IMR-90 (cell line): ENCODE results near the gene OR5A1. TPM values are rescaled to one million over a fixed set of nuclear protein-coding genes. Genes with fewer than 3 reads are reported as not detected.

Experiments used
- ATAC-seq: fragments of 200-7000 bp; cut with Tn5 transposase; 2 replicates; pipeline ENCODE4 v1.9.1; 2020; ENCODE audit warnings: low read depth, mild to moderate bottlenecking, moderate library complexity
- BruUV-seq: library from RNA; stranded (reverse); fragments of 400-500 nt; replicated peaks from 2 replicates; lab custom pipeline; 2021; lab: Mats Ljungman, UMichigan
- CTCF ChIA-PET: fragments of 300-600 bp; formaldehyde crosslinking; extraction: SDS; loops from one replicate; lab custom pipeline; 2021; ENCODE audit warnings: antibody characterized with exemption; lab: Yijun Ruan, JAX
- POLR2A ChIA-PET: fragments of 300-600 bp; sonication (Branson Sonifier 250); formaldehyde crosslinking; loops from one replicate; lab custom pipeline; 2022; ENCODE audit warnings: antibody characterized with exemption; ENCODE audit not compliant: unreplicated experiment; lab: Charles Lee
- DNase-seq: peaks from one replicate; pipeline ENCODE4 v3.0.0; 2013
- H2AFZ ChIP-seq: replicated peaks from 2 replicates; pipeline ENCODE3; 2013; ENCODE audit warnings: low read length, mild to moderate bottlenecking; ENCODE audit not compliant: poor library complexity
- H2AK5ac ChIP-seq: 2 replicates; pipeline ENCODE4 v1.6.1; 2013; ENCODE audit warnings: low read depth, low read length, inconsistent platforms
- H2AK9ac ChIP-seq: replicated peaks from 2 replicates; pipeline ENCODE3; 2013; ENCODE audit warnings: mild to moderate bottlenecking, low read depth, low read length, moderate library complexity; ENCODE audit not compliant: poor library complexity
- H2BK120ac ChIP-seq: 2 replicates; pipeline ENCODE4 v1.6.1; 2013; ENCODE audit warnings: low read depth, low read length, inconsistent platforms
- H2BK15ac ChIP-seq: 3 replicates; pipeline ENCODE4 v1.6.1; 2013; ENCODE audit warnings: low read depth, low read length, inconsistent platforms
- H2BK20ac ChIP-seq: 2 replicates; pipeline ENCODE4 v1.6.1; 2013; ENCODE audit warnings: low read depth, mild to moderate bottlenecking, inconsistent platforms, low read length, moderate library complexity
- H2BK5ac ChIP-seq: 2 replicates; pipeline ENCODE4 v1.6.1; 2013; ENCODE audit warnings: mild to moderate bottlenecking, low read depth, low read length, inconsistent platforms; ENCODE audit not compliant: poor library complexity, severe bottlenecking
- H3K14ac ChIP-seq: replicated peaks from 2 replicates; pipeline ENCODE4 v1.6.1; 2013; ENCODE audit warnings: low read depth, low read length, inconsistent platforms
- H3K18ac ChIP-seq: 2 replicates; pipeline ENCODE4 v1.6.1; 2013; ENCODE audit warnings: low read depth, low read length, control low read depth
- H3K23ac ChIP-seq: 2 replicates; pipeline ENCODE4 v1.6.1; 2013; ENCODE audit warnings: low read depth, low read length, inconsistent platforms
- H3K27ac ChIP-seq: 2 replicates; pipeline ENCODE4 v1.5.1; 2013; ENCODE audit warnings: mild to moderate bottlenecking, control low read depth, low read length; ENCODE audit not compliant: insufficient read depth
- H3K27me3 ChIP-seq: 2 replicates; pipeline ENCODE4 v1.6.1; 2013; ENCODE audit warnings: low read length; ENCODE audit not compliant: control insufficient read depth, insufficient read depth
- H3K36me3 ChIP-seq: 2 replicates; pipeline ENCODE4 v1.6.1; 2013; ENCODE audit warnings: low read length, mixed read lengths; ENCODE audit not compliant: control insufficient read depth, insufficient read depth
- H3K4ac ChIP-seq: 2 replicates; pipeline ENCODE4 v1.6.1; 2013; ENCODE audit warnings: low read depth, low read length, inconsistent platforms
- H3K4me1 ChIP-seq: 2 replicates; pipeline ENCODE4 v1.6.1; 2013; ENCODE audit warnings: low read length, mixed read lengths; ENCODE audit not compliant: control insufficient read depth, insufficient read depth
- H3K4me2 ChIP-seq: 2 replicates; pipeline ENCODE4 v1.6.1; 2013; ENCODE audit warnings: low read depth, mild to moderate bottlenecking, control low read depth, low read length, moderate library complexity
- H3K4me3 ChIP-seq: 2 replicates; pipeline ENCODE4 v1.5.1; 2013; ENCODE audit warnings: low read depth, mild to moderate bottlenecking, control low read depth, low read length, moderate library complexity; ENCODE audit not compliant: insufficient read depth
- H3K56ac ChIP-seq: 2 replicates; pipeline ENCODE4 v1.6.1; 2013; ENCODE audit warnings: low read length, inconsistent platforms; ENCODE audit not compliant: insufficient read depth; ENCODE audit errors: extremely low read depth
- H3K79me1 ChIP-seq, 2 experiments: 2 replicates each; pipeline ENCODE4 v1.6.1; 2013; ENCODE audit warnings: low read length in 2 of 2, inconsistent platforms in 1 of 2, low read depth in 1 of 2
- H3K9ac ChIP-seq: 2 replicates; pipeline ENCODE4 v1.6.1; 2013; ENCODE audit warnings: low read depth, low read length, control low read depth
- H3K9me1 ChIP-seq: 2 replicates; pipeline ENCODE4 v1.6.1; 2013; ENCODE audit warnings: low read length, inconsistent platforms; ENCODE audit not compliant: insufficient read depth
- H3K9me3 ChIP-seq: 2 replicates; pipeline ENCODE4 v1.6.1; 2013; ENCODE audit warnings: low read length; ENCODE audit not compliant: control insufficient read depth, insufficient read depth
- H4K20me1 ChIP-seq: 2 replicates; pipeline ENCODE4 v1.6.1; 2013; ENCODE audit warnings: low read length, inconsistent platforms; ENCODE audit not compliant: insufficient read depth
- H4K5ac ChIP-seq: 2 replicates; pipeline ENCODE4 v1.6.1; 2013; ENCODE audit warnings: mild to moderate bottlenecking, low read depth, low read length, control low read depth
- H4K8ac ChIP-seq, 2 experiments: 2 replicates each; pipeline ENCODE4 v1.6.1; 2013; ENCODE audit warnings: low read depth in 2 of 2, low read length in 2 of 2, control low read depth in 1 of 2, inconsistent platforms in 1 of 2
- H4K91ac ChIP-seq: 2 replicates; pipeline ENCODE4 v1.6.1; 2013; ENCODE audit warnings: low read depth, low read length, inconsistent platforms; ENCODE audit not compliant: insufficient read depth
- CEBPB ChIP-seq: IDR thresholded peaks from 2 replicates; pipeline ENCODE4 v1.6.1; 2012; ENCODE audit warnings: low read depth, low read length, improper control_type of control experiment
- CHD1 ChIP-seq: IDR thresholded peaks from 2 replicates; pipeline ENCODE4 v1.6.1; 2012; ENCODE audit warnings: low read depth, low read length, improper control_type of control experiment
- CTCF ChIP-seq: conservative IDR thresholded peaks from 2 replicates; pipeline ENCODE4 v1.5.1; 2012; ENCODE audit warnings: mild to moderate bottlenecking, low read depth, low read length, improper control_type of control experiment
- ELK1 ChIP-seq: fragments of 150-350 bp; IDR thresholded peaks from 2 replicates; pipeline ENCODE4 v1.6.1; 2016; ENCODE audit warnings: low read depth, mild to moderate bottlenecking, low read length, moderate library complexity, borderline replicate concordance
- FOS ChIP-seq: fragments of 150-350 bp; IDR thresholded peaks from 2 replicates; pipeline ENCODE4 v1.6.1; 2016; ENCODE audit warnings: low read depth, low read length
- MAZ ChIP-seq: IDR thresholded peaks from 2 replicates; pipeline ENCODE4 v1.6.1; 2012; ENCODE audit warnings: low read depth, mild to moderate bottlenecking, low read length, improper control_type of control experiment, moderate library complexity, borderline replicate concordance
- POLR2A ChIP-seq: IDR thresholded peaks from 2 replicates; pipeline ENCODE4 v1.6.1; 2012; ENCODE audit warnings: mild to moderate bottlenecking, low read depth, low read length
- RFX5 ChIP-seq: IDR thresholded peaks from 2 replicates; pipeline ENCODE4 v1.8.0; 2012; ENCODE audit warnings: low read depth, mild to moderate bottlenecking, low read length, moderate library complexity
- WGBS, 2 experiments: methylation state at CpG; one replicate each; pipeline versions ENCODE4 v1.1.5 to v1.1.7; 2013; ENCODE audit warnings: missing lambda C conversion rate in 2 of 2; ENCODE audit not compliant: insufficient read length in 1 of 2; ENCODE audit errors: extremely low coverage in 2 of 2; 5-methylcytosine and 5-hydroxymethylcytosine counted together
- dilution Hi-C: fragments of 300-500 bp; cut with HindIII; formaldehyde crosslinking; loops from one replicate; pipeline ENCODE4 v1.14.3; 2018; ENCODE audit warnings: low sequenced_read_pairs; ENCODE audit not compliant: unreplicated experiment
- in situ Hi-C: fragments of 300-500 bp; cut with MboI; formaldehyde crosslinking; loops from 3 replicates; pipeline ENCODE4 v1.14.3; 2019; ENCODE audit warnings: low sequenced_read_pairs, inconsistent platforms, mixed read lengths
- intact Hi-C: fragments of 100-400 bp; cut with micrococcal nuclease; formaldehyde crosslinking; loops from 2 replicates; pipeline ENCODE4 v1.10.0; 2022
- polyA plus RNA-seq, 3 experiments: library from polyadenylated mRNA; depleted of rRNA; stranded (reverse); fragments of >200 nt; gene quantifications; 2 replicates each; pipeline ENCODE4 v1.2.3, GENCODE V29; 2012; ENCODE audit warnings: low replicate concordance in 1 of 3
- total RNA-seq: library from RNA; depleted of rRNA; stranded (reverse); fragments of >200 nt; gene quantifications from 2 replicates; pipeline ENCODE4 v1.2.3, GENCODE V29; 2012

The OR5A1 gene
- total and polyA plus RNA-seq, 2 of the 4 experiments (the other 2 are of a cell fraction) = not detected

GRCh38 chr11:59418156-59418555 lies 18.1 kb upstream of the OR5A1 start:
- Histone ChIP-seq H3K4me2 (no peak overlapping the region), H3K4ac (no peak overlapping the region), H3K56ac (no peak overlapping the region), H2AFZ (no peak overlapping the region), H2AK9ac (no peak overlapping the region), H2BK120ac (no peak overlapping the region), H3K4me1 (no peaks in the 10 kb centered on the region), H3K9me3 (no peaks in the 10 kb centered on the region), H3K18ac (no peak overlapping the region), H4K5ac (no peak overlapping the region), H3K14ac (no peak overlapping the region), H4K91ac (no peak overlapping the region), H2BK5ac (no peak overlapping the region), H3K4me3 (no peak overlapping the region), H3K36me3 (no peaks in the 10 kb centered on the region), H3K23ac (no peak overlapping the region), H4K8ac (no peak overlapping the region), H3K9ac (no peak overlapping the region), H3K9me1 (no peaks in the 10 kb centered on the region; the same call in 1 of the 2 replicates), H2BK15ac (no peak overlapping the region), H2BK20ac (no peak overlapping the region), H3K27ac (no peak overlapping the region), H3K79me1 (no peaks in the 10 kb centered on the region), H4K20me1 (no peaks in the 10 kb centered on the region), H2AK5ac (no peak overlapping the region), H3K27me3 (peaks cover 1% of the 10 kb centered on the region; the same call in 1 of the 2 replicates)
- no CpG with 5 or more reads among the region's 2 CpGs for WGBS, 2 experiments
- ChIA-PET CTCF (no interaction called here), POLR2A (no interaction called here)
- intact Hi-C loops = no loop called here
- in situ Hi-C loops = no loop called here
- no peak for TF ChIP-seq CEBPB
- TF ChIP-seq FOS = no peak
- no peak for TF ChIP-seq ELK1
- TF ChIP-seq POLR2A = no peak
- TF ChIP-seq CHD1 = no peak
- no peak for TF ChIP-seq MAZ
- no peak for TF ChIP-seq RFX5
- no peak for TF ChIP-seq CTCF
- no TSS peak for BruUV-seq
- ATAC-seq (no peak), DNase-seq (no peak)
- dilution Hi-C loops = no loop called here
